GM23338 (cell line): ENCODE measurements around the gene CABLES1.

ENCODE experiments used
- CREB1 ChIP-seq: fragments of 250-450 bp; sonication (Bioruptor Pico); IDR thresholded peaks from 2 replicates; pipeline ENCODE4 v1.5.0; 2020; ENCODE audit warnings: low read depth, mild to moderate bottlenecking, moderate library complexity
- CTCF ChIP-seq, 2 experiments: fragments of 200-600 bp in 1 of 2; sonication (generic) in 1 of 2; conservative IDR thresholded peaks; 2 replicates each; pipeline versions ENCODE4 v1.5.1 to v1.6.1; 2016 to 2017; ENCODE audit warnings: antibody characterized with exemption in 2 of 2, low read depth in 2 of 2, mild to moderate bottlenecking in 2 of 2, moderate library complexity in 1 of 2
- ETS1 ChIP-seq: IDR thresholded peaks from 2 replicates; pipeline ENCODE4 v1.6.1; 2016; ENCODE audit warnings: antibody characterized with exemption
- EZH2phosphoT487 ChIP-seq: fragments of 200-600 bp; sonication (generic); IDR thresholded peaks from one replicate; pipeline ENCODE4 v1.8.1; 2018; ENCODE audit warnings: antibody characterized with exemption; ENCODE audit not compliant: unreplicated experiment
- REST ChIP-seq: IDR thresholded peaks from one replicate; pipeline ENCODE4 v1.6.1; 2018; ENCODE audit warnings: antibody characterized with exemption; ENCODE audit not compliant: unreplicated experiment
- STAT1 ChIP-seq: IDR thresholded peaks from one replicate; pipeline ENCODE4 v1.6.1; 2016; ENCODE audit warnings: antibody characterized with exemption; ENCODE audit not compliant: unreplicated experiment

DNA sequence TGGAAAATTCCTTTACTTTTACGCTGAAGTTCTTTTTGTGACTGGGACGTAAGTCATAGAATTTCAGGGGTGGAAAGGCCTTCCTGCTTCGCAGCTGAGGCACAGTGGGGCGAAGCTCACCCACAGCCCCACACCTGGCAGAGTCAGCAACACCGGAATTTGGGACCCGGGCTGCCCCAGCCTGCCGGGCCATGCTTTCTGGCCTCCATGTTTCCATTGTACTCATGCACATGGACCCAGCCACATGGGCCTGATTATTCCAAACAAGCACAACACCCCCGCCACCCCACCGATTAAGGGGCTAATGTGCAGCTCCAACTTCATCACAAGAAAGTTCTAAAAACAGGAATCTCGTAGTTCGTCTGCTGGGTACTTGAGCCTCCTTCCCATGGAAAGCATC, 82.5 kb downstream of the CABLES1 start:
- no peak for TF ChIP-seq CTCF (conservative IDR thresholded peaks at IDR 0.05; ENCODE audit: low read depth in 2 of 2)
- no peak for TF ChIP-seq CREB1 (CRISPR knock-in tag)
- no peak for TF ChIP-seq EZH2phosphoT487
- no peak for TF ChIP-seq REST
- no peak for TF ChIP-seq ETS1
- no peak for TF ChIP-seq STAT1
